GM12864 (cell line): Measurements from ENCODE around the gene GPC4.

Experiments used
- DNase-seq: peaks from one replicate; pipeline ENCODE4 v3.0.0-alpha.2; 2011; ENCODE audit warnings: low read depth
- H3K4me3 ChIP-seq: 2 replicates; pipeline ENCODE4 v1.5.1; 2011; ENCODE audit warnings: mild to moderate bottlenecking, low read depth, low read length, control low read depth
- TF ChIP-seq, protein P1 (sequence below): IDR thresholded peaks from 2 replicates; pipeline ENCODE4 v1.5.1; 2011; ENCODE audit warnings: low read depth, mild to moderate bottlenecking, moderate library complexity, low read length, control low read depth, inconsistent platforms; ENCODE audit errors: missing control alignments

The GPC4 gene

DNA sequence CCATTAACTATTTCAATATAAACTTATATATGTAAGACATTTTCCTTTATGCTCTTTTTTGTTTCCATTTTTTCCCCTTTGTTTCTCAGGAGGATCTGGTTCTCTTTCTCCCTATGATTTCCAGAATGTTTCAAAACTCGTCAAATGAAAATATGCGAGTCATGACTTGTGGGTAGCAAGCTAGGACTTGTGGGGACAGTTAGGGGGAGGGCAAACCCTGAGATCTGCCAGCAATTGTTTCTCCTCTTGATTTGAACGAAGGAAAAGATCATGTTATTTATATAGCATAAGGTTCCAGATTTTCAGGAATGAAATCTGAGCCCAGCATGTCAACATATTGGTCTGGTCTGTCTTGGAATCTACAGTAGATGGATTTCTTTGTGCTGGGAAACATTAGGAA, 28.9 kb upstream of the GPC4 start:
- DNase-seq: no peak
- H3K4me3 ChIP-seq: no peak overlapping the region
- TF ChIP-seq, protein P1, sequence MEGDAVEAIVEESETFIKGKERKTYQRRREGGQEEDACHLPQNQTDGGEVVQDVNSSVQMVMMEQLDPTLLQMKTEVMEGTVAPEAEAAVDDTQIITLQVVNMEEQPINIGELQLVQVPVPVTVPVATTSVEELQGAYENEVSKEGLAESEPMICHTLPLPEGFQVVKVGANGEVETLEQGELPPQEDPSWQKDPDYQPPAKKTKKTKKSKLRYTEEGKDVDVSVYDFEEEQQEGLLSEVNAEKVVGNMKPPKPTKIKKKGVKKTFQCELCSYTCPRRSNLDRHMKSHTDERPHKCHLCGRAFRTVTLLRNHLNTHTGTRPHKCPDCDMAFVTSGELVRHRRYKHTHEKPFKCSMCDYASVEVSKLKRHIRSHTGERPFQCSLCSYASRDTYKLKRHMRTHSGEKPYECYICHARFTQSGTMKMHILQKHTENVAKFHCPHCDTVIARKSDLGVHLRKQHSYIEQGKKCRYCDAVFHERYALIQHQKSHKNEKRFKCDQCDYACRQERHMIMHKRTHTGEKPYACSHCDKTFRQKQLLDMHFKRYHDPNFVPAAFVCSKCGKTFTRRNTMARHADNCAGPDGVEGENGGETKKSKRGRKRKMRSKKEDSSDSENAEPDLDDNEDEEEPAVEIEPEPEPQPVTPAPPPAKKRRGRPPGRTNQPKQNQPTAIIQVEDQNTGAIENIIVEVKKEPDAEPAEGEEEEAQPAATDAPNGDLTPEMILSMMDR: no peak

DNA sequence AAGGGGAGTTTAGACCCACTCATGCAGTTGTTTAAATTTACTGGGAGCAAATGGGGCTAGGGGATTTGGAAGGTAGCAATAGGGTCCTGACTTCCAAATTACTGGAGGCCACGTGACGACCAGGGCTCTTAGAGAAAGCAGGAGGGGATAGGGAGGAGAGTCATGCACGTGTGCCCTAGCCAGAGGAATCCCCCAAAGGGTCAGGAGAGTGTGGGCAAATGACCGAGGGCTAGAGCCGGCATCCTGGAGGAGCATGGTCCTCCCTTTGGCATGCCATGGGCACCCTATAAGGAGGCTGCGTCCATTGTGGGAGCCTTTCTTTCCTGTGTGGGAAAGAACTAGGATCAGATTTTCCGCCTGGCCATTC, 25.5 kb upstream of the GPC4 start:
- TF ChIP-seq, protein P1: no peak
- no peak for DNase-seq
- no peak overlapping the region for H3K4me3 ChIP-seq

DNA sequence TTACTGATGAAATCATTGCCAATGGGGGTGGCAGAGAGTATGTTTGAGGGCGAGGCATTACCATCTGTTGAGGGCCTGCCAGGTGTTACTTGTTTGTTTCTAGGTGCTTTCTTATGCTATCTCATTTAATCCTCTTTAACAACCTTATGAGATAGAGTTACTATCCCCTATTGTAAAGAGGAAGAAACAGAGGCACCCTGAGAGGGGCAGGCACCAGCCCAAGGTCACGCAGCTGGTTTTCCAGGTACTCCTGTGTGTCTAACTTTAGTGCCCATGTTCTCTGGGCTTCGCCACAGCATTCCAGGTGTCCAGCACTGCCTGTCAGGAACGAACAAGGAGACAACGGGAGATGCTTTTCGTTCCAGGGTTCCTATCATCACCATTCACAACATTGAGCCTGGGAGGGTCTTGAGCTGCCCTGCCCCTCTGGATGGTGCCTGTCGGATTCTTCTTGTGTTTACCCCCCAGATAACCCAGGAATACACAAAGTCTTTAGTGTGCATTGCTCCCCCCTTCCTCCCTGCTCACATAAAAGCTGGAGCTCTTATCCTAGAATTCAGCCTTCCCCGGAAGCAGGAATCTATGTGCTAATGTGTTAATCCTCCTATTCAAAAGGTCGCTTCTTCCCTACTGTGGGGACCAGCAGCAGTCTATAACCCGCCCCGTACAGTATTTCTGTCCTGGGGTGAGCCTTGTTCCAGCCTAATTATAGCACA, 24.9 kb upstream of the GPC4 start:
- TF ChIP-seq, protein P1: no peak
- H3K4me3 ChIP-seq: no peak overlapping the region
- DNase-seq: no peak

DNA sequence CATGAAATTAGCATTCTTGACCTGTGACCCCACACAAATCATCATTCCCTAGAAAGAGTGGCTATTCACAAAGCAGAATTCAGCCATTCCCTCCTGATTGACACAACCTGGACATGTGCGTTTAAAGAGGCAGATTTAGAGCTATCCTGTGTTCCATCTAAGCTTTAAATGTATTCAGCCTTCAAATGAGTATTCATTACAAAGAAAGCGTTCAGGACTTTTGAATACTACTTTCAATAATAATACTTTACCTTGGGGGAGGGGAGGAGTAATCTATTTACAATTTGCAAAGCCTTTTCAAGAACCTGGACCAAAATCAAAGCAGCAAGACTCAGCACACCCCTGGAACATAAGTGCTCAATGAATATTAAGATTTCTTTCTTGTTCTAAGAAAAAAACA, 22.5 kb upstream of the GPC4 start:
- DNase-seq: no peak
- TF ChIP-seq, protein P1: no peak

DNA sequence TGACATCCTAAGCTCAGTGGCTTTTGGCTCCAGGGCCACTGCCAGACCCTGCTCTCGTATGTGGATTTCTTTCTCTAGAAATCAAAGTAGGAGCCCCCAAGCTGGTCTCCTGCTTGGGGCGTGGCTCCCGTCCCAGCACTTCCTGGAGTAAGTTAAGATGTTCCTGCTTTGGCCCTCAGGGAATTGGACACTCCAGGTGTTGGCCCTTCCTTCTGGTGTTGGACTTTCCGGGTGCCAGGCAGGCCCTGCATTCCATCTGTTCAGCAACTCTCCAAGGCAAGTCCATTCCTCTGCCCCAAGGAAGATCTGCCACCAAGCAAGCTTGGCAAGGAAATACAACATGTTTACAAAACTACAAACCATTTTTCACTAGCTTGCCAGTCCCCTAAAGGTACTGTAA, 22.1 kb upstream of the GPC4 start:
- TF ChIP-seq, protein P1: no peak
- H3K4me3 ChIP-seq: no peak overlapping the region
- no peak for DNase-seq

More for the DNA sequence above, 22.5 kb upstream of the GPC4 start:
- no peak overlapping the region for H3K4me3 ChIP-seq

DNA sequence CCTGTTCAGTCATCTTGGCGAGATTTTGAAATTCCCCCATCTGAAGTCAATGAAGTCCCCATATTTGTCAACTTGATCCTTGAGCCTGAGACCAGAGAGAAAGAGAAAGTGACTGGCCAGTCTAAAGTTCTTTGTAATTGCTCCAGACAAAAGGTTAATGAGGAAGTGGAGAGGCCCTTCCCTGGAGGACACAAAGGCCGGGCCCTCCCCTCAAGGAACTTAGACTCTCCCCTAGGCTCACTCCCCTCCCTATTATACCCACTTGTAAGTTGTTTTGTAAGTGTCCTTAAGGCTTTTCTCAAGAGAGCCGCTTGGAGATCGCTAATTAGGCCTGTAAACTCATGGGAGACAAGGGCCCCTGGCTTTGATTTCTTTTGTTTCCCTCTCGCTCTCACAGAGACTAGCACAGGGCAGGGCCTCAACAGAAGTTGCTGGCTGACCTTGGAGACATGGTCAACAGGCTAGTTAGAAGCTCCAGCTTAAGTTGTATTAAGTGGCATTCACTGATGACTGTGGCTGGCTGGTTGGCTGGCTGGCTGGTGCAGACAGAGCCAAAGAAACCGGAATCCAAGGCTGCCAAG, 20.3 kb upstream of the GPC4 start:
- H3K4me3 ChIP-seq: no peak overlapping the region
- no peak for DNase-seq
- TF ChIP-seq, protein P1: no peak

DNA sequence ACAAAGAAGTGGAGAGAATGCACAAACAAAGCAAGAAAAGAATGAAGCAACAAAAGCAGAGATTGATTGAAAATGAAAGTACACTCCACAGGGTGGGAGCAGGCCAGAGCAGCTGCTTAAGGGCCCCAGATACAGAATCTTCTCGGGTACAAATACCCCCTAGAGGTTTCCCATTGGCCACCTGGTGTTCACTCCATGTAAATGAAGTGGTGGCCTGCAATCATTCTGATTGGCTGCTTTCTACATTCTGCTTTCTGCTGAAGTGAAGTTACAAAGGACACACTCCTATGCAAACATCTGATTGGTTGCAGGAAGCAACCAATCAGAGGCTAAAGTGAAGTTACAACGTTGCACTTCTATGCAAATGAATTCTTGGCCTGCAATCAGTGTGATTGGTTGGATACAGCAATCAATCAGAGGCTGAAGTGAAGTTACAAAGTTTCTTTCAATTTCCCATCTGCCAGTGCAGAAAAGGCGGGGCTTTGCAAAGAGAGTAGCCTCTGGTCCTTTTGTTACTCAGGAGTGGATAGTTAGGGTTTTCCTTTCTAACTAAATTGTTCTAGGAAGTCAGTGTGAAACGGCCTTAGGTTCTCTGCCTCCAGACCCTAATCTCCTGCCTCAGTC, 19.0 kb upstream of the GPC4 start:
- H3K4me3 ChIP-seq: no peak overlapping the region
- DNase-seq: no peak
- TF ChIP-seq, protein P1: no peak
